Esophagus (tissue), 2 donors: ENCODE results near the gene MRTFB. TPM values are rescaled to one million over a fixed set of nuclear protein-coding genes. Genes with fewer than 3 reads are reported as not detected.

ENCODE experiments used
- H3K27ac ChIP-seq, 2 donors: one replicate each; pipeline ENCODE4 v1.5.1; 2013; ENCODE audit warnings: low read depth in 2 of 2, mild to moderate bottlenecking in 2 of 2, inconsistent platforms in 1 of 2, low read length in 1 of 2, moderate library complexity in 1 of 2
- H3K27me3 ChIP-seq, 2 donors: one replicate each; pipeline ENCODE4 v1.6.1; 2013; ENCODE audit warnings: low read length in 2 of 2, control low read depth in 1 of 2, mild to moderate bottlenecking in 1 of 2; ENCODE audit not compliant: insufficient read depth in 2 of 2, control insufficient read depth in 1 of 2
- H3K36me3 ChIP-seq, 2 donors: one replicate each; pipeline ENCODE4 v1.6.1; 2013; ENCODE audit warnings: low read length in 1 of 2; ENCODE audit not compliant: control insufficient read depth in 2 of 2, insufficient read depth in 2 of 2
- H3K4me1 ChIP-seq, 2 donors: one replicate each; pipeline ENCODE4 v1.6.1; 2013; ENCODE audit warnings: low read length in 1 of 2; ENCODE audit not compliant: control insufficient read depth in 2 of 2, insufficient read depth in 2 of 2
- H3K4me3 ChIP-seq, 2 donors: one replicate each; pipeline ENCODE4 v1.5.1; 2013; ENCODE audit warnings: low read length in 2 of 2, mild to moderate bottlenecking in 2 of 2, low read depth in 1 of 2, moderate library complexity in 1 of 2
- H3K9me3 ChIP-seq, 2 donors: one replicate each; pipeline ENCODE4 v1.6.1; 2013; ENCODE audit warnings: mild to moderate bottlenecking in 2 of 2, low read depth in 1 of 2, low read length in 1 of 2, moderate library complexity in 1 of 2; ENCODE audit not compliant: control insufficient read depth in 2 of 2, insufficient read depth in 1 of 2
- WGBS, 2 donors: extraction: QIAGEN DNeasy Blood & Tissue Kit; methylation state at CpG; one replicate each; pipeline ENCODE4 v1.1.7; 2013; 5-methylcytosine and 5-hydroxymethylcytosine counted together
- polyA plus RNA-seq, 2 donors: library from polyadenylated mRNA; stranded (reverse); fragments of 200-250 nt; gene quantifications; one replicate each; pipeline ENCODE4 v1.2.3, GENCODE V29; 2013
- donor health status: healthy with polysubstance abuse.
- donor health status: Bipolar disorder and iron deficiency.

MRTFB gene
- polyA plus RNA-seq, 2 donors = 5.4 to 7.1 TPM

- Histone ChIP-seq H3K9me3 (no peaks in the 10 kb centered on the region), H3K27me3 (no peaks in the 10 kb centered on the region), H3K36me3 (no peaks in the 10 kb centered on the region), H3K4me3 (no peak overlapping the region), H3K4me1 (peaks cover 0 to 5% of the 10 kb centered on the region in 2 donors), H3K27ac (no peak overlapping the region)
- 82 to 88% methylated on average over 7 of the region's 7 CpGs for WGBS, 2 donors
These were observed 212.7 kb downstream of the MRTFB start for GRCh38 chr16:14283786-14284185.

GRCh38 chr16:14284371-14284770, 213.3 kb downstream of the MRTFB start:
- WGBS, 2 donors = 72 to 75% methylated on average over 5 of the region's 5 CpGs
- Histone ChIP-seq H3K27ac (no peak overlapping the region), H3K4me1 (peaks cover 0 to 5% of the 10 kb centered on the region in 2 donors), H3K36me3 (no peaks in the 10 kb centered on the region), H3K4me3 (no peak overlapping the region), H3K9me3 (peaks cover 0 to 2% of the 10 kb centered on the region in 2 donors), H3K27me3 (no peaks in the 10 kb centered on the region)

GRCh38 chr16:14284930-14285512, 213.9 kb downstream of the MRTFB start:
- H3K27ac ChIP-seq = peak overlapping the region; percentile 84 to 85
- no peaks in the 10 kb centered on the region for H3K36me3 ChIP-seq
- WGBS, 2 donors = 0 to 1% methylated on average over 22 to 23 of the region's 23 CpGs
- peak overlapping the region; percentile 76 to 80 for H3K4me3 ChIP-seq
- H3K9me3 ChIP-seq = peaks cover 2 to 6% of the 10 kb centered on the region in 2 donors
- H3K4me1 ChIP-seq = peaks cover 0 to 5% of the 10 kb centered on the region in 2 donors
- no peaks in the 10 kb centered on the region for H3K27me3 ChIP-seq

- Histone ChIP-seq H3K4me1 (peaks cover 0 to 5% of the 10 kb centered on the region in 2 donors), H3K4me3 (peak overlapping the region; percentile 76 to 80), H3K36me3 (no peaks in the 10 kb centered on the region), H3K27me3 (no peaks in the 10 kb centered on the region), H3K9me3 (peaks cover 2 to 6% of the 10 kb centered on the region in 2 donors), H3K27ac (peak overlapping the region; percentile 84 to 85)
- 1% methylated on average over 60 to 72 of the region's 72 CpGs for WGBS, 2 donors
These were observed 214.6 kb downstream of the MRTFB start for GRCh38 chr16:14285513-14286367.

GRCh38 chr16:14286368-14287230, 215.5 kb downstream of the MRTFB start:
- Histone ChIP-seq H3K27me3 (no peaks in the 10 kb centered on the region), H3K4me1 (peaks cover 0 to 5% of the 10 kb centered on the region in 2 donors), H3K9me3 (peaks cover 2 to 6% of the 10 kb centered on the region in 2 donors), H3K36me3 (no peaks in the 10 kb centered on the region), H3K27ac (peak overlapping the region; percentile 63 to 81), H3K4me3 (peak overlapping the region; percentile 76 to 80)
- WGBS, 2 donors = 33 to 34% methylated on average over 31 of the region's 31 CpGs

- Histone ChIP-seq H3K4me3 (no peak overlapping the region), H3K4me1 (peaks cover 0 to 5% of the 10 kb centered on the region in 2 donors), H3K9me3 (peaks cover 2 to 6% of the 10 kb centered on the region in 2 donors), H3K36me3 (no peaks in the 10 kb centered on the region), H3K27me3 (no peaks in the 10 kb centered on the region), H3K27ac (no peak overlapping the region)
- 44 to 46% methylated on average over 9 of the region's 9 CpGs for WGBS, 2 donors
These were observed 218.7 kb downstream of the MRTFB start for GRCh38 chr16:14289692-14290340.

GRCh38 chr16:14291286-14291685, 220.2 kb downstream of the MRTFB start:
- H3K36me3 ChIP-seq = no peaks in the 10 kb centered on the region
- WGBS, 2 donors = 78 to 81% methylated on average over 8 of the region's 8 CpGs
- H3K4me3 ChIP-seq = no peak overlapping the region
- no peaks in the 10 kb centered on the region for H3K27me3 ChIP-seq
- H3K27ac ChIP-seq = no peak overlapping the region
- peaks cover 2 to 6% of the 10 kb centered on the region in 2 donors for H3K9me3 ChIP-seq
- peaks cover 0 to 5% of the 10 kb centered on the region in 2 donors for H3K4me1 ChIP-seq

GRCh38 chr16:14292051-14292825, 221.1 kb downstream of the MRTFB start:
- H3K4me3 ChIP-seq = no peak overlapping the region
- no peaks in the 10 kb centered on the region for H3K4me1 ChIP-seq
- H3K36me3 ChIP-seq = no peaks in the 10 kb centered on the region
- H3K9me3 ChIP-seq = peaks cover 2 to 6% of the 10 kb centered on the region in 2 donors
- 85 to 88% methylated on average over 10 of the region's 10 CpGs for whole genome bisulfite sequencing, 2 donors
- no peak overlapping the region for H3K27ac ChIP-seq
- H3K27me3 ChIP-seq = no peaks in the 10 kb centered on the region
